HFF-Myc (cell line): Measurements from ENCODE around the gene FAM216B.
A peak's percentile ranks its signal among the peaks of the same experiment; 100 is the strongest.

Experiments
- DNase-seq: peaks from one replicate; pipeline ENCODE4 v3.0.0-alpha.2; 2011; ENCODE audit warnings: low read depth; ENCODE audit errors: extremely low read depth
- H3K4me3 ChIP-seq: replicated peaks from 2 replicates; pipeline ENCODE4 v1.5.1; 2011; ENCODE audit warnings: low read depth, mild to moderate bottlenecking, control low read depth, low read length
- CTCF ChIP-seq: IDR thresholded peaks from 2 replicates; pipeline ENCODE4 v1.5.1; 2012; ENCODE audit warnings: mild to moderate bottlenecking, low read depth, low read length, control low read depth; ENCODE audit errors: missing control alignments

The FAM216B gene

GRCh38 chr13:42836930-42837690, 55.7 kb downstream of the FAM216B start:
- H3K4me3 ChIP-seq, result no peak overlapping the region
- DNase-seq, result peak; percentile 59
- TF ChIP-seq CTCF, result peak; percentile 43
